Stimulated activated naive CD8-positive, alpha-beta T cell treated with anti-CD3 and anti-CD28 coated beads, Interleukin-15, amount 100 ng/mL, for 72 hours (primary cell): ENCODE data around the gene UTP11.
"Not testable (repeated sequence)": the region's sequence is repeated elsewhere in the genome, so short reads cannot be mapped to it uniquely, and the experiment has no call there.

Experiments used
- ATAC-seq: fragments of 150-1000 bp; cut with Tn5 transposase; 2 replicates; pipeline ENCODE4 v1.10.0; 2021; ENCODE audit warnings: mild to moderate bottlenecking, moderate library complexity
- DNase-seq, 2 donors: peaks; one replicate each; pipeline ENCODE4 v3.0.0; 2021 to 2022
- H3K27ac Mint-ChIP-seq, 2 donors: one replicate each; pipeline ENCODE4 v1.8.0; 2022; ENCODE audit warnings: mild to moderate bottlenecking in 2 of 2, mixed read lengths in 2 of 2, moderate library complexity in 2 of 2
- H3K27me3 Mint-ChIP-seq: one replicate; pipeline ENCODE4 v1.8.0; 2022; ENCODE audit warnings: mixed read lengths
- H3K4me1 Mint-ChIP-seq: one replicate; pipeline ENCODE4 v1.8.0; 2022; ENCODE audit warnings: mild to moderate bottlenecking, mixed read lengths
- H3K4me3 Mint-ChIP-seq, 2 donors: one replicate each; pipeline ENCODE4 v1.8.0; 2022; ENCODE audit warnings: mild to moderate bottlenecking in 2 of 2, mixed read lengths in 2 of 2, moderate library complexity in 1 of 2
- H3K9me3 Mint-ChIP-seq, 2 donors: one replicate each; pipeline ENCODE4 v1.8.0; 2022; ENCODE audit warnings: mixed read lengths in 2 of 2

The UTP11 gene

GRCh38 chr1:38012363-38013226, at the start of gene UTP11:
Gene UTP11, plus strand, starts transcription at chr1:38012734. Its CDS starts 69 bp downstream, at chr1:38012803.
- DNase-seq (peak; percentile 85 to 94), ATAC-seq (peak; percentile 89)
- H3K4me1 Mint-ChIP-seq = peaks cover 72% of the 10 kb centered on the region
- peak within 1 kb of the TSS; percentile 98 to 99 for H3K27ac Mint-ChIP-seq
- H3K27me3 Mint-ChIP-seq = no peaks in the 10 kb centered on the region
- no peaks in the 10 kb centered on the region for H3K9me3 Mint-ChIP-seq
- peak within 1 kb of the TSS; percentile 96 to 99 for H3K4me3 Mint-ChIP-seq

GRCh38 chr1:37964106-37964505, 48.4 kb upstream of the UTP11 start:
- DNase-seq, H3K27me3 Mint-ChIP-seq, H3K27ac Mint-ChIP-seq, H3K4me1 Mint-ChIP-seq, ATAC-seq, H3K4me3 Mint-ChIP-seq, H3K9me3 Mint-ChIP-seq: not testable (repeated sequence)

- DNase-seq (no peak), ATAC-seq (no peak)
- no peaks in the 10 kb centered on the region for H3K9me3 Mint-ChIP-seq
- no peaks in the 10 kb centered on the region for H3K27me3 Mint-ChIP-seq
- H3K4me1 Mint-ChIP-seq = peaks cover 4% of the 10 kb centered on the region
- no peak overlapping the region for H3K27ac Mint-ChIP-seq
- no peak overlapping the region for H3K4me3 Mint-ChIP-seq
These were observed 47.2 kb upstream of the UTP11 start for GRCh38 chr1:37965301-37965700.

DNA sequence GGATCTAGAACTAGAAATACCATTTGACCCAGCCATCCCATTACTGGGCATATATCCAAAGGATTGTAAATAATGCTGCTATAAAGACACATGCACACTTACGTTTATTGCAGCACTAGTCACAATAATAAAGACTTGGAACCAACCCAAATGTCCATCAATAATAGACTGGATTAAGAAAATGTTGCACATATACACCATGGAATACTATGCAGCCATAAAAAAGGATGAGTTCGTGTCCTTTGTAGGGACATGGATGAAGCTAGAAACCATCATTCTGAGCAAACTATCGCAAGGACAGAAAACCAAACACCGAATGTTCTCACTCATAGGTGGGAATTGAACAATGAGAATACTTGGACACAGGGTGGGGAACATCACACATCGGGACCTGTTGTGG, 38.9 kb upstream of the UTP11 start:
- H3K27me3 Mint-ChIP-seq, DNase-seq, H3K27ac Mint-ChIP-seq, ATAC-seq, H3K4me3 Mint-ChIP-seq, H3K9me3 Mint-ChIP-seq: not testable (repeated sequence)
- H3K4me1 Mint-ChIP-seq = peaks cover 34% of the 10 kb centered on the region

DNA sequence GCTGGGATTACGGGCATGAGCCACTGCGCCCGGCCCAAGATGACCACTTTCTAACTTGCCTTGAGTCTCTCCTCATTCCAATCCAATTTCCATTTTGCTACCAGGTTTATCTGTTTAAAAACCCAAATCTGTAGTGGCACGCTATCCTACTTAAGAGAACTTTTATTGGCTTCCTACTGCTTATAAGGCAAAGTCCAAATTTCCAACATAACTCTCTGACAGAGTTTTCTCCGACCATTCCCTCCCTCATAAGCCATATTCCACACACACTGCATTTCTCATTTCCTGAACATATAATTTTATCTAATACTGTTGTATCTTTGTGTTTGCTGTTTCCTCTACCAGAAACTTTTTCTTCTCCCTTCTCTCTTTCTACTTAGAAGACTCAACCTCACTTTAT, 38.0 kb upstream of the UTP11 start:
- DNase-seq (no peak), ATAC-seq (no peak)
- Mint-ChIP-seq H3K27me3 (no peaks in the 10 kb centered on the region), H3K4me1 (peaks cover 34% of the 10 kb centered on the region), H3K9me3 (no peaks in the 10 kb centered on the region), H3K4me3 (no peak overlapping the region), H3K27ac (no peak overlapping the region)

GRCh38 chr1:37975083-37975482, 37.5 kb upstream of the UTP11 start:
- Mint-ChIP-seq H3K4me1 (peaks cover 33% of the 10 kb centered on the region), H3K27ac (peak overlapping the region in 1 of 2 donors; percentile 71)
- DNase-seq, H3K4me3 Mint-ChIP-seq, ATAC-seq, H3K9me3 Mint-ChIP-seq, H3K27me3 Mint-ChIP-seq: not testable (repeated sequence)

GRCh38 chr1:37978541-37978940, 34.0 kb upstream of the UTP11 start:
- ATAC-seq = no peak
- Mint-ChIP-seq H3K4me1 (peaks cover 10% of the 10 kb centered on the region), H3K27ac (no peak overlapping the region), H3K9me3 (no peaks in the 10 kb centered on the region), H3K4me3 (no peak overlapping the region), H3K27me3 (no peaks in the 10 kb centered on the region)
- DNase-seq = no peak

GRCh38 chr1:37983546-37983945, 29.0 kb upstream of the UTP11 start:
- no peak for DNase-seq
- no peaks in the 10 kb centered on the region for H3K27me3 Mint-ChIP-seq
- H3K9me3 Mint-ChIP-seq = no peaks in the 10 kb centered on the region
- ATAC-seq = no peak
- peaks cover 17% of the 10 kb centered on the region for H3K4me1 Mint-ChIP-seq
- no peak overlapping the region for H3K27ac Mint-ChIP-seq
- no peak overlapping the region for H3K4me3 Mint-ChIP-seq

DNA sequence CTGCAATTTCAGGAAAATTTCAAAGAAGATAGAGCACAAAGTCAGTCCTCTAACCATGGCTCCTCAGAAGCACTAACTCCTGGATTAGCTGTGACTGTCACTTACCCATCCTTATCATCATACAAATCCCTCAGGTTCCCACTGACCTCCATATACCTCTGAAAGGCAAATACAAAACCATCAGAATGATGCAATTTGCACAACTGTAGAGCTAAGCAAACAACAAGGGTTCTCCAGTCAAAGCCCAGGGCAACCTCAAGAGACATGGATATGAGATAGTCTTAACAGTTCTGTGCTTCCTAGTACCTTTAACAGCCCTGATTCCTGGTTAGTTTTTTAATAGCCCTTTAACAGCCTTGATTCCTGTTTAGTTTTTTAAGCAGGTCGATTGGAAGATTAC, 24.9 kb upstream of the UTP11 start:
- H3K9me3 Mint-ChIP-seq = no peaks in the 10 kb centered on the region
- peak overlapping the region in 1 of 2 donors; percentile 98 for H3K4me3 Mint-ChIP-seq
- ATAC-seq (no peak), DNase-seq (no peak)
- no peaks in the 10 kb centered on the region for H3K27me3 Mint-ChIP-seq
- peaks cover 27% of the 10 kb centered on the region for H3K4me1 Mint-ChIP-seq
- peak overlapping the region in 1 of 2 donors; percentile 48 for H3K27ac Mint-ChIP-seq

DNA sequence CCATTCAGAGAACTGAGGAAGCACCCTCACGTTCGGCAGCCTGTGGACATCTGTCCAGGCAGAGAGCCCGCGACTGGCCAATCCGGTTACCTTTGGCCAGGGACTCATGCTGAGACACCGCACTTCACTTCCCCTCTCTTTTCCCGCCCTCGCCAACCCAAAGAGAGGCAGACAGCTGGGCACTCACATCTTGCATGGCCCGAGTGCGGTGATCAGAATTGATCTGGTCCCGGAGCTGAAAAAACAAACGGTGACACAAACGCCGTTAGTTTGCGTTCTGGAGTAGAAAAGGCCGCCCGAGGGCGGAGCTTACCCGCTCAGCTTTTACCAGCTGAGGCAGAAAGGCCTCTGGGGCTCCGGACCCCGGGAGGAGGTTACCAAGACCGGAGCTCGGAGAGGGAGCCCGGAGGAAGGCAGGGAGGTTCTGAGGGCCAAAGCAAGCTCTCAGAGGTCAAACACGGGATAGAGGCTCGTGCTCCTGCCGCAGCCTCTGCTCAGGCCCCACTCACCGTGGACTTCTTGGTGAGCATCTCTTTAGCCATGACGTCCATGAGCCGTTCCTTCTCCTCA, 23.1 kb upstream of the UTP11 start:
- DNase-seq (peak in 1 of 2 donors; percentile 36), ATAC-seq (peak; percentile 32)
- Mint-ChIP-seq H3K4me1 (peaks cover 27% of the 10 kb centered on the region), H3K4me3 (peak overlapping the region; percentile 93 to 98), H3K27me3 (no peaks in the 10 kb centered on the region), H3K9me3 (no peaks in the 10 kb centered on the region), H3K27ac (peak overlapping the region; percentile 93 to 97)

- ATAC-seq = no peak
- H3K27ac Mint-ChIP-seq = peak overlapping the region; percentile 37 to 94
These were observed 17.5 kb upstream of the UTP11 start for GRCh38 chr1:37994886-37995566.

DNA sequence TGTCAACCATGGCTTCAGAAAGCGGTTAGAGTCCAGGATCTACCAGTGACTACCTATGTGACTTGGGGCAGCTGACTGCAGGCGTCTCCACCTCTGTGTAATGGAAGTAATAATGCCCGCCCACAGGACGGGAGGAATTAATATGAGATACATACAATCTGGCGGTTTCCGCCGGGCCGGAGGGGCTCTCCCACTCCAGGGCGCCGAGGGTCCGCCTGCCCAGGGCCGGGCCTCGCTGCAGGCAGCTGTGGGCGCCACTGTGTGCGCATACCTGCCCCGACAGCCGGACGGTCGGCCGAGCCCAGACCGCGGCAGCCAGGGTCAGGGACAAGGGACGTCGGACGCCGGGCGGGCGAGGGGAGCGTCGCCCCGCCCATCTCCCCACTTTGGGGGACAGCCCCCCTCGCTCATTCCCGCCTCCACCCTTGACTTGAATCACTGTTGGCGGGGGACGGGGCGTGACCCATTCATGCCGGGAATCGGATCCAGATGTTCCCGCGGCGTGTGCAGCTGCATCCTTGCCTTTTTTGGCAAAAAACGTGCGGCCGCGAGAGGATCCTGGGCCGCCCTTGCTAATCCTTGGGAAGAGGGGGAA, 16.7 kb upstream of the UTP11 start:
- no peaks in the 10 kb centered on the region for H3K27me3 Mint-ChIP-seq
- no peak for DNase-seq
- peak overlapping the region in 1 of 2 donors; percentile 73 for H3K4me3 Mint-ChIP-seq
- H3K4me1 Mint-ChIP-seq = peaks cover 61% of the 10 kb centered on the region
- peak overlapping the region in 1 of 2 donors; percentile 94 for H3K27ac Mint-ChIP-seq
- peak; percentile 48 for ATAC-seq
- H3K9me3 Mint-ChIP-seq = no peaks in the 10 kb centered on the region

More at GRCh38 chr1:37994886-37995566, 17.5 kb upstream of the UTP11 start:
- peak overlapping the region; percentile 7 to 81 for H3K4me3 Mint-ChIP-seq
- H3K4me1 Mint-ChIP-seq = peaks cover 57% of the 10 kb centered on the region
- H3K27me3 Mint-ChIP-seq = no peaks in the 10 kb centered on the region
- DNase-seq = no peak
- H3K9me3 Mint-ChIP-seq = no peaks in the 10 kb centered on the region

- DNase-seq (no peak), ATAC-seq (no peak)
- peaks cover 71% of the 10 kb centered on the region for H3K4me1 Mint-ChIP-seq
- H3K4me3 Mint-ChIP-seq = no peak overlapping the region
- H3K9me3 Mint-ChIP-seq = no peaks in the 10 kb centered on the region
- peak overlapping the region in 1 of 2 donors; percentile 71 for H3K27ac Mint-ChIP-seq
- no peaks in the 10 kb centered on the region for H3K27me3 Mint-ChIP-seq
These were observed 15.1 kb upstream of the UTP11 start for GRCh38 chr1:37997256-37998088.

GRCh38 chr1:37998089-37998808, 14.3 kb upstream of the UTP11 start:
- no peaks in the 10 kb centered on the region for H3K9me3 Mint-ChIP-seq

More at GRCh38 chr1:37998089-37998808, 14.3 kb upstream of the UTP11 start:
- DNase-seq (no peak), ATAC-seq (no peak)
- peak overlapping the region in 1 of 2 donors; percentile 71 for H3K27ac Mint-ChIP-seq
- H3K27me3 Mint-ChIP-seq = no peaks in the 10 kb centered on the region
- no peak overlapping the region for H3K4me3 Mint-ChIP-seq
- peaks cover 75% of the 10 kb centered on the region for H3K4me1 Mint-ChIP-seq
